SK-N-SH (cell line): ENCODE results near the gene LENG9. TPM values are rescaled to one million over a fixed set of nuclear protein-coding genes. Genes with fewer than 3 reads are reported as not detected.

Source experiments
- CTCF ChIA-PET: fragments of 300-600, 350-600 bp; formaldehyde crosslinking; extraction: SDS; loops from one replicate; lab custom pipeline; 2021; lab: Yijun Ruan, JAX
- POLR2A ChIA-PET: fragments of 350-600 bp; sonication (Branson Sonifier 250); formaldehyde crosslinking; extraction: SDS; loops from one replicate; lab custom pipeline; 2020; ENCODE audit warnings: antibody characterized with exemption, inconsistent platforms; lab: Yijun Ruan, JAX
- DNase-seq: peaks from one replicate; pipeline ENCODE4 v3.0.0; 2012
- H2AFZ ChIP-seq: fragments of 200-600 bp; sonication (generic); 2 replicates; pipeline ENCODE4 v1.8.1; 2016; ENCODE audit warnings: antibody characterized with exemption, mild to moderate bottlenecking, low read depth
- H3F3A ChIP-seq: fragments of 200-600 bp; sonication (generic); replicated peaks from 2 replicates; pipeline ENCODE3; 2016; ENCODE audit warnings: antibody characterized with exemption, mild to moderate bottlenecking; ENCODE audit not compliant: insufficient read depth
- H3K27ac ChIP-seq, 2 experiments: fragments of 200-500 bp in 1 of 2; fragments of 200-600 bp in 1 of 2; sonication (Bioruptor generic) in 1 of 2; sonication (generic), shearing (Covaris generic) in 1 of 2; 2 replicates each; pipeline versions ENCODE4 v1.5.1 to v1.6.1; 2014 to 2016; ENCODE audit warnings: low read depth in 2 of 2, inconsistent platforms in 1 of 2, low read length in 1 of 2, mild to moderate bottlenecking in 1 of 2, mixed read lengths in 1 of 2
- H3K27me3 ChIP-seq: fragments of 200-600 bp; sonication (generic), shearing (Covaris generic); 2 replicates; pipeline ENCODE4 v1.6.1; 2016; ENCODE audit warnings: mixed run types; ENCODE audit not compliant: insufficient read depth
- H3K36me3 ChIP-seq, 2 experiments: fragments of 200-500 bp in 1 of 2; fragments of 200-600 bp in 1 of 2; sonication (Bioruptor generic) in 1 of 2; sonication (generic) in 1 of 2; replicated peaks in 1 of 2; 2 replicates each; pipeline versions ENCODE3 to v1.5.1; 2014 to 2016; ENCODE audit warnings: low read length in 1 of 2, mild to moderate bottlenecking in 1 of 2; ENCODE audit not compliant: insufficient read depth in 2 of 2, control insufficient read depth in 1 of 2
- H3K4me1 ChIP-seq, 2 experiments: fragments of 200-500 bp in 1 of 2; fragments of 200-600 bp in 1 of 2; sonication (Bioruptor generic) in 1 of 2; sonication (generic), shearing (Covaris generic) in 1 of 2; 2 replicates each; pipeline versions ENCODE4 v1.5.1 to v1.6.1; 2014 to 2016; ENCODE audit warnings: low read depth in 1 of 2, low read length in 1 of 2, mixed run types in 1 of 2; ENCODE audit not compliant: insufficient read depth in 2 of 2, control insufficient read depth in 1 of 2
- H3K4me2 ChIP-seq: fragments of 200-600 bp; sonication (generic), shearing (Covaris generic); 2 replicates; pipeline ENCODE4 v1.6.1; 2017; ENCODE audit warnings: mixed run types
- H3K4me3 ChIP-seq, 2 experiments: fragments of 200-500 bp in 1 of 2; fragments of 200-600 bp in 1 of 2; sonication (Bioruptor generic) in 1 of 2; sonication (generic), shearing (Covaris generic) in 1 of 2; 2 replicates each; pipeline versions ENCODE4 v1.5.1 to v1.8.1; 2014 to 2016; ENCODE audit warnings: low read depth in 2 of 2, inconsistent platforms in 1 of 2, low read length in 1 of 2, mild to moderate bottlenecking in 1 of 2, mixed read lengths in 1 of 2, moderate library complexity in 1 of 2
- H3K79me2 ChIP-seq: fragments of 200-600 bp; sonication (generic); 2 replicates; pipeline ENCODE4 v1.8.1; 2017; ENCODE audit warnings: mild to moderate bottlenecking; ENCODE audit not compliant: insufficient read depth
- H3K9ac ChIP-seq: fragments of 200-600 bp; sonication (generic); 2 replicates; pipeline ENCODE4 v1.6.1; 2017; ENCODE audit warnings: mixed run types
- H3K9me2 ChIP-seq: fragments of 200-600 bp; sonication (generic); 2 replicates; pipeline ENCODE4 v1.6.1; 2017; ENCODE audit warnings: mixed run types
- H3K9me3 ChIP-seq: fragments of 200-600 bp; sonication (generic); 2 replicates; pipeline ENCODE4 v1.6.1; 2017; ENCODE audit warnings: mixed run types, mild to moderate bottlenecking, moderate library complexity
- H4K20me1 ChIP-seq: fragments of 200-600 bp; sonication (generic); 2 replicates; pipeline ENCODE4 v1.6.1; 2017; ENCODE audit warnings: mild to moderate bottlenecking, mixed run types; ENCODE audit not compliant: insufficient read depth
- GABPA ChIP-seq: IDR thresholded peaks from 2 replicates; pipeline ENCODE4 v1.4.0; 2012; ENCODE audit warnings: low read depth, mild to moderate bottlenecking
- MAX ChIP-seq: IDR thresholded peaks from 2 replicates; pipeline ENCODE4 v1.4.0; 2012; ENCODE audit warnings: low read depth
- MEF2A ChIP-seq: IDR thresholded peaks from 2 replicates; pipeline ENCODE4 v1.4.0; 2012; ENCODE audit warnings: low read depth, borderline replicate concordance
- MXI1 ChIP-seq: IDR thresholded peaks from 2 replicates; pipeline ENCODE4 v1.6.1; 2012; ENCODE audit warnings: mild to moderate bottlenecking, low read depth, low read length, improper control_type of control experiment
- NFIC ChIP-seq: IDR thresholded peaks from 2 replicates; pipeline ENCODE4 v1.4.0; 2012; ENCODE audit warnings: borderline replicate concordance
- NRF1 ChIP-seq: IDR thresholded peaks from 2 replicates; pipeline ENCODE4 v1.6.1; 2012; ENCODE audit warnings: low read depth, mild to moderate bottlenecking, low read length
- POLR2AphosphoS5 ChIP-seq: IDR thresholded peaks from 2 replicates; pipeline ENCODE4 v1.6.1; 2012; ENCODE audit warnings: low read depth, low read length
- RFX5 ChIP-seq: IDR thresholded peaks from 2 replicates; pipeline ENCODE4 v1.6.1; 2012; ENCODE audit warnings: mild to moderate bottlenecking, improper control_type of control experiment, low read length
- SMC3 ChIP-seq: IDR thresholded peaks from 2 replicates; pipeline ENCODE4 v1.6.1; 2012; ENCODE audit warnings: low read depth, low read length, improper control_type of control experiment
- TCF12 ChIP-seq: IDR thresholded peaks from 2 replicates; pipeline ENCODE4 v1.4.0; 2012
- ZBTB33 ChIP-seq: IDR thresholded peaks from 2 replicates; pipeline ENCODE4 v1.4.0; 2012; ENCODE audit warnings: low read depth, borderline replicate concordance
- WGBS: methylation state at CpG from one replicate; pipeline ENCODE4 v1.1.6; 2017; ENCODE audit warnings: low lambda C conversion rate; 5-methylcytosine and 5-hydroxymethylcytosine counted together
- polyA plus RNA-seq, 3 experiments: library from polyadenylated mRNA; depleted of rRNA; stranded (reverse); fragments of >200 nt; gene quantifications; 2 replicates each; pipeline ENCODE4 v1.2.3, GENCODE V29; 2012
- TF ChIP-seq, protein P1 (sequence below): fragments of 200-600 bp; sonication (generic); IDR thresholded peaks from 2 replicates; pipeline ENCODE4 v1.6.1; 2017; ENCODE audit warnings: antibody characterized with exemption, mild to moderate bottlenecking, moderate library complexity
- TF ChIP-seq, protein P2 (sequence below): IDR thresholded peaks from 2 replicates; pipeline ENCODE4 v1.6.1; 2012; ENCODE audit warnings: mild to moderate bottlenecking, low read depth, low read length, moderate library complexity

The LENG9 gene
- polyA plus RNA-seq, 1 of the 3 experiments (the other 2 are of a cell fraction) = 0.20 TPM

DNA sequence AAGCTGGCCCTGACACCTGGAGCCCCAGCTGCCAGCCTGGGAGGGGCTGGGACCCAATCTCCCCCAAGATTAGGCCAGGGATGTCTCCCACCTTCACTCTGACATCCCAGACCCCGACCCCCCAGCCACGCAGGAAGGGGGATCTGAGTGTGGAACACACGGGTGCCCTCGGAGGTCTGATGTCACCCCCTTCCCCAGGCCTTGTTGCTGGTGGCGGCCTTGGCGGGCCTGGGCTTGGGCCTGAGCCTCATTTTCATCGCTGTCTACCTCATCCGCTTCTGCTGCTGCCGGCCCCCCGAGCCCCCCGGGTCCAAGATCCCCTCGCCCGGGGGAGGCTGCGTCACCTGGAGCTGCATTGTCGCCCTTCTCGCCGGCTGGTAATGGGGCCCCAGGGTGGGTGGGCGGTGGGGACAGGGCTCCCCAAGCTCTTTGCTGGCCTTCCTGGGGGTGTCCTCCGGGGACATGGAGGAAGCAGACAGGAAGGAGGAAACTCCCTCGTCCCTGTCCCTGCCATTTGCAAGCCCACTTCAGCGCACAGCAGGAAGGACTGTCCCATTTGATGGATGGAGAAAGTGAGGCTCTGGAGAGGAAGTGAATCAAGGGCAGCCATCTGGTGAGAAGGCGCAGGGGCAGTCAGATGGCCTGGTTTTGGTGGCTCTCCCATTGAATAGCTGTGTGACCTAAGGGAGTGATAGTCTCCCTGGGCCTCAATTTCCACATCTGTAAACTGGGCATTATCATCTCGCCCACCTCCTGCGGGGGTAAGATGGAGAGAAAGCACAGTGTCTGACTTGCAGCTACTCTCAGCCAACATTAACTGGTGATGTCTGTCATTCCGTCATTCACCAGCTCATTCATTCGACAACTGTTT is 44.4 kb downstream of the LENG9 start:
- no peak overlapping the region for H3K4me3 ChIP-seq
- no peak for DNase-seq
- POLR2A ChIA-PET = interaction anchor here (1.1 kb wide), 1 partner anchor 29 kb away, joined by 3 read pairs; the partner anchor contains the start of gene LENG8
- TF ChIP-seq ZBTB33 (no peak), NFIC (no peak), RFX5 (no peak), NRF1 (no peak), MXI1 (no peak), SMC3 (no peak), MAX (no peak), MEF2A (no peak), TCF12 (no peak), POLR2AphosphoS5 (no peak), GABPA (no peak)
- TF ChIP-seq, protein P1, sequence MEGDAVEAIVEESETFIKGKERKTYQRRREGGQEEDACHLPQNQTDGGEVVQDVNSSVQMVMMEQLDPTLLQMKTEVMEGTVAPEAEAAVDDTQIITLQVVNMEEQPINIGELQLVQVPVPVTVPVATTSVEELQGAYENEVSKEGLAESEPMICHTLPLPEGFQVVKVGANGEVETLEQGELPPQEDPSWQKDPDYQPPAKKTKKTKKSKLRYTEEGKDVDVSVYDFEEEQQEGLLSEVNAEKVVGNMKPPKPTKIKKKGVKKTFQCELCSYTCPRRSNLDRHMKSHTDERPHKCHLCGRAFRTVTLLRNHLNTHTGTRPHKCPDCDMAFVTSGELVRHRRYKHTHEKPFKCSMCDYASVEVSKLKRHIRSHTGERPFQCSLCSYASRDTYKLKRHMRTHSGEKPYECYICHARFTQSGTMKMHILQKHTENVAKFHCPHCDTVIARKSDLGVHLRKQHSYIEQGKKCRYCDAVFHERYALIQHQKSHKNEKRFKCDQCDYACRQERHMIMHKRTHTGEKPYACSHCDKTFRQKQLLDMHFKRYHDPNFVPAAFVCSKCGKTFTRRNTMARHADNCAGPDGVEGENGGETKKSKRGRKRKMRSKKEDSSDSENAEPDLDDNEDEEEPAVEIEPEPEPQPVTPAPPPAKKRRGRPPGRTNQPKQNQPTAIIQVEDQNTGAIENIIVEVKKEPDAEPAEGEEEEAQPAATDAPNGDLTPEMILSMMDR = no peak
- TF ChIP-seq, protein P2, sequence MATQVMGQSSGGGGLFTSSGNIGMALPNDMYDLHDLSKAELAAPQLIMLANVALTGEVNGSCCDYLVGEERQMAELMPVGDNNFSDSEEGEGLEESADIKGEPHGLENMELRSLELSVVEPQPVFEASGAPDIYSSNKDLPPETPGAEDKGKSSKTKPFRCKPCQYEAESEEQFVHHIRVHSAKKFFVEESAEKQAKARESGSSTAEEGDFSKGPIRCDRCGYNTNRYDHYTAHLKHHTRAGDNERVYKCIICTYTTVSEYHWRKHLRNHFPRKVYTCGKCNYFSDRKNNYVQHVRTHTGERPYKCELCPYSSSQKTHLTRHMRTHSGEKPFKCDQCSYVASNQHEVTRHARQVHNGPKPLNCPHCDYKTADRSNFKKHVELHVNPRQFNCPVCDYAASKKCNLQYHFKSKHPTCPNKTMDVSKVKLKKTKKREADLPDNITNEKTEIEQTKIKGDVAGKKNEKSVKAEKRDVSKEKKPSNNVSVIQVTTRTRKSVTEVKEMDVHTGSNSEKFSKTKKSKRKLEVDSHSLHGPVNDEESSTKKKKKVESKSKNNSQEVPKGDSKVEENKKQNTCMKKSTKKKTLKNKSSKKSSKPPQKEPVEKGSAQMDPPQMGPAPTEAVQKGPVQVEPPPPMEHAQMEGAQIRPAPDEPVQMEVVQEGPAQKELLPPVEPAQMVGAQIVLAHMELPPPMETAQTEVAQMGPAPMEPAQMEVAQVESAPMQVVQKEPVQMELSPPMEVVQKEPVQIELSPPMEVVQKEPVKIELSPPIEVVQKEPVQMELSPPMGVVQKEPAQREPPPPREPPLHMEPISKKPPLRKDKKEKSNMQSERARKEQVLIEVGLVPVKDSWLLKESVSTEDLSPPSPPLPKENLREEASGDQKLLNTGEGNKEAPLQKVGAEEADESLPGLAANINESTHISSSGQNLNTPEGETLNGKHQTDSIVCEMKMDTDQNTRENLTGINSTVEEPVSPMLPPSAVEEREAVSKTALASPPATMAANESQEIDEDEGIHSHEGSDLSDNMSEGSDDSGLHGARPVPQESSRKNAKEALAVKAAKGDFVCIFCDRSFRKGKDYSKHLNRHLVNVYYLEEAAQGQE = no peak
- H3K4me2 ChIP-seq = no peak overlapping the region; the same call in 1 of the 2 replicates
- CTCF ChIA-PET = interaction anchor here (1.1 to 4.0 kb wide), 2 partner anchors 13 to 28 kb away, joined by 3 to 19 read pairs; no protein-coding TSS in a partner anchor
- 46% methylated on average over 7 of the region's 26 CpGs for WGBS
- no peaks in the 10 kb centered on the region for H4K20me1 ChIP-seq
- H3K9me2 ChIP-seq = no peaks in the 10 kb centered on the region
- no peaks in the 10 kb centered on the region for H3K9me3 ChIP-seq
- H3K4me1 ChIP-seq = no peaks in the 10 kb centered on the region
- no peaks in the 10 kb centered on the region for H3K36me3 ChIP-seq
- peaks cover 5% of the 10 kb centered on the region for H3F3A ChIP-seq
- H3K27me3 ChIP-seq = peaks cover 79% of the 10 kb centered on the region
- no peak overlapping the region for H2AFZ ChIP-seq
- no peaks in the 10 kb centered on the region for H3K79me2 ChIP-seq
- H3K9ac ChIP-seq = no peak overlapping the region
- H3K27ac ChIP-seq = no peak overlapping the region
